C4-2B (cell line): Measurements from ENCODE around the gene PLXNA1.

Experiments
- ZFX ChIP-seq: fragments of 450-650 bp; IDR thresholded peaks from 2 replicates; pipeline ENCODE4 v1.6.1; 2017
- TF ChIP-seq, protein P1 (sequence below): fragments of 450-650 bp; conservative IDR thresholded peaks from 2 replicates; pipeline ENCODE4 v1.5.1; 2017; ENCODE audit warnings: mild to moderate bottlenecking

DNA sequence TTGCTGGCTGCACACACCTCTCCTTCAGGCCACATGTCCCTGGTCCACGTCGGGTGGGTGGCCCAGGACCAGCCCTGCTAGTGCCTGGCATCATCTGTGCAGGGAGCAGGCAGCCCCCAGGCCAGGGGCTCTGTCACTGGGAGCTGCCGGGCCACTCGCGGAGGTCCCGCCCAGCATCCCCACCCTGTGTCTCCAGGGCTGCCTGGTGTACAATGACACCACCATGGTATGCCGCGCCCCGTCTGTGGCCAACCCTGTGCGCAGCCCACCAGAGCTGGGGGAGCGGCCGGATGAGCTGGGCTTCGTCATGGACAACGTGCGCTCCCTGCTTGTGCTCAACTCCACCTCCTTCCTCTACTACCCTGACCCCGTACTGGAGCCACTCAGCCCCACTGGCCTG lies 34.3 kb downstream of the PLXNA1 start:
- TF ChIP-seq, protein P1, sequence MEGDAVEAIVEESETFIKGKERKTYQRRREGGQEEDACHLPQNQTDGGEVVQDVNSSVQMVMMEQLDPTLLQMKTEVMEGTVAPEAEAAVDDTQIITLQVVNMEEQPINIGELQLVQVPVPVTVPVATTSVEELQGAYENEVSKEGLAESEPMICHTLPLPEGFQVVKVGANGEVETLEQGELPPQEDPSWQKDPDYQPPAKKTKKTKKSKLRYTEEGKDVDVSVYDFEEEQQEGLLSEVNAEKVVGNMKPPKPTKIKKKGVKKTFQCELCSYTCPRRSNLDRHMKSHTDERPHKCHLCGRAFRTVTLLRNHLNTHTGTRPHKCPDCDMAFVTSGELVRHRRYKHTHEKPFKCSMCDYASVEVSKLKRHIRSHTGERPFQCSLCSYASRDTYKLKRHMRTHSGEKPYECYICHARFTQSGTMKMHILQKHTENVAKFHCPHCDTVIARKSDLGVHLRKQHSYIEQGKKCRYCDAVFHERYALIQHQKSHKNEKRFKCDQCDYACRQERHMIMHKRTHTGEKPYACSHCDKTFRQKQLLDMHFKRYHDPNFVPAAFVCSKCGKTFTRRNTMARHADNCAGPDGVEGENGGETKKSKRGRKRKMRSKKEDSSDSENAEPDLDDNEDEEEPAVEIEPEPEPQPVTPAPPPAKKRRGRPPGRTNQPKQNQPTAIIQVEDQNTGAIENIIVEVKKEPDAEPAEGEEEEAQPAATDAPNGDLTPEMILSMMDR: no peak
- no peak for TF ChIP-seq ZFX
